Chondrocyte (in vitro differentiated cells): ENCODE data around the gene OR52J3. TPM values are rescaled to one million over a fixed set of nuclear protein-coding genes. Genes with fewer than 3 reads are reported as not detected.

ENCODE experiments used
- DNase-seq: peaks from one replicate; pipeline ENCODE4 v3.0.0; 2021; ENCODE audit warnings: mixed read lengths, low spot score
- H3K27ac Mint-ChIP-seq: one replicate; pipeline ENCODE4 v1.8.0; 2021; ENCODE audit warnings: mild to moderate bottlenecking, moderate library complexity, mixed read lengths; ENCODE audit not compliant: unreplicated experiment
- H3K27me3 Mint-ChIP-seq: 2 replicates; pipeline ENCODE4 v1.8.0; 2021; ENCODE audit warnings: low read depth, mixed read lengths
- H3K36me3 Mint-ChIP-seq: 2 replicates; pipeline ENCODE4 v1.8.0; 2021; ENCODE audit warnings: low read depth, mixed read lengths
- H3K4me1 Mint-ChIP-seq: 2 replicates; pipeline ENCODE4 v1.8.0; 2021; ENCODE audit warnings: low read depth, mild to moderate bottlenecking, mixed read lengths
- H3K4me3 Mint-ChIP-seq: one replicate; pipeline ENCODE4 v1.8.0; 2021; ENCODE audit warnings: mild to moderate bottlenecking, moderate library complexity, mixed read lengths; ENCODE audit not compliant: unreplicated experiment
- H3K9me3 Mint-ChIP-seq: 2 replicates; pipeline ENCODE4 v1.8.0; 2021; ENCODE audit warnings: low read depth, mixed read lengths
- total RNA-seq: library from RNA; stranded (reverse); gene quantifications from 3 replicates; pipeline ENCODE4 v1.2.1, GENCODE V29; 2021
- TF ChIP-seq, protein P1 (sequence below): fragments of 200-600 bp; sonication (generic); IDR thresholded peaks from 2 replicates; pipeline ENCODE4 v1.5.0; 2021; ENCODE audit warnings: antibody characterized with exemption, mild to moderate bottlenecking, moderate library complexity

Gene OR52J3
- total RNA-seq, 1 donor from 2014 or later = not detected

DNA sequence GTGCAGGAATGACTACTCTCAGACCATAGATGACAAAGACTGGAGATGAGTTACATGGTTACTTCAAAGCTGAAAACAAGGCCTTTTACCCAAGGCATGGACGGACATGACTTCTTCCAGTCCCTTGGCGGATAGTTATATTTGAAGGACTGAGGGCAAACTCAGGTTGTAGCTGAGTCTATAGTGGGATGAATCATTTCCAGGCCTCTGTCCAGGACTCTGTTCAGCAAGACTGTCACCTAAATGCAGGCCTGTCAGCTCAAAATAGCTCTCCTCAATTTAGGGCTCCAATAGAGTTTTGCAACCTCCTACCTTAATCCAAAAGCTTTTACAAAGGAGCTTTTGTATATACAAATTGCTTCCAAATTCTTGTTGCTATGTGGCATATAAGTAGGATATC, 24.3 kb upstream of the OR52J3 start:
- TF ChIP-seq, protein P1, sequence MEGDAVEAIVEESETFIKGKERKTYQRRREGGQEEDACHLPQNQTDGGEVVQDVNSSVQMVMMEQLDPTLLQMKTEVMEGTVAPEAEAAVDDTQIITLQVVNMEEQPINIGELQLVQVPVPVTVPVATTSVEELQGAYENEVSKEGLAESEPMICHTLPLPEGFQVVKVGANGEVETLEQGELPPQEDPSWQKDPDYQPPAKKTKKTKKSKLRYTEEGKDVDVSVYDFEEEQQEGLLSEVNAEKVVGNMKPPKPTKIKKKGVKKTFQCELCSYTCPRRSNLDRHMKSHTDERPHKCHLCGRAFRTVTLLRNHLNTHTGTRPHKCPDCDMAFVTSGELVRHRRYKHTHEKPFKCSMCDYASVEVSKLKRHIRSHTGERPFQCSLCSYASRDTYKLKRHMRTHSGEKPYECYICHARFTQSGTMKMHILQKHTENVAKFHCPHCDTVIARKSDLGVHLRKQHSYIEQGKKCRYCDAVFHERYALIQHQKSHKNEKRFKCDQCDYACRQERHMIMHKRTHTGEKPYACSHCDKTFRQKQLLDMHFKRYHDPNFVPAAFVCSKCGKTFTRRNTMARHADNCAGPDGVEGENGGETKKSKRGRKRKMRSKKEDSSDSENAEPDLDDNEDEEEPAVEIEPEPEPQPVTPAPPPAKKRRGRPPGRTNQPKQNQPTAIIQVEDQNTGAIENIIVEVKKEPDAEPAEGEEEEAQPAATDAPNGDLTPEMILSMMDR = no peak
- H3K4me3 Mint-ChIP-seq = no peak overlapping the region
- H3K9me3 Mint-ChIP-seq = peaks cover 20% of the 10 kb centered on the region
- DNase-seq = no peak
- H3K4me1 Mint-ChIP-seq = no peaks in the 10 kb centered on the region
- H3K27me3 Mint-ChIP-seq = peaks cover 4% of the 10 kb centered on the region
- H3K36me3 Mint-ChIP-seq = no peaks in the 10 kb centered on the region
- H3K27ac Mint-ChIP-seq = no peak overlapping the region

DNA sequence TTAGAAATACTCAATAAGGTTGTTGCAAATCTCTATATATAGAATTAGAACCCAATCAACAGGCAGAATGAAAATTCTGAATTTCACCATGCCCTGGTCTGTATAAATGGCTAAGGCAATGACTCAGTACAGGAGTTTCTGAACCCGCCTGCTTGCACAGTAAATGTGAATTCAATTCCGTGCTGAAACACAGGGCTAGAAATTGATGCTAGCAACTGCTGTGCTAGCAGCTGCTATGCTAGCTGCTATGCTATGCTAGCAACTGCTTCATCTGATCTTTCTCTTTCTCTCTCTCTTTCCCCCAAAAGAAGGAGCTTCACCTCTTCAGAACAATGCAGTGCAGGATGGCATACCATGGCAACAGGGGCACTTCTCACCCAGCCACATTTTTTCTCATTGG, 9.7 kb upstream of the OR52J3 start:
- TF ChIP-seq, protein P1 = no peak
- Mint-ChIP-seq H3K36me3 (no peaks in the 10 kb centered on the region), H3K4me1 (no peaks in the 10 kb centered on the region), H3K27me3 (no peaks in the 10 kb centered on the region), H3K27ac (no peak overlapping the region), H3K4me3 (no peak overlapping the region), H3K9me3 (no peaks in the 10 kb centered on the region)
- no peak for DNase-seq

DNA sequence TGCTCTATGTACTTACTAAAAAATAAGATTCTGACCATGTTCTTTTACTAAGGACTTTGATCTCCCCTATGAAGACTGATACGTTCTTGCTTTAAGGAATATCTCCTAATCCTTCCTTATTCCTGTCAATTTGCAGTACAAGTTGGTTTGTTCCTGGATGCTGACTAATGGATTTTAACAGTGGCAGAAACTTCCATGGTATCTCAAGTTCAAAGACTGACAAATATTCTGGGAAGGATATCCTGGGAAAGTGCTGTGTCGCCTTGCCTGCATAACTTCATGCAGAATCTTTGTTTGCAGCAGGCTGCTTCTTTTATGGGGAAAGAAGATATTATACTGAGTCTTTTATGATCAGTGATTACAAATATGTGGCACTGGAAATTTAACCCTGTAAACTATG, 8.4 kb upstream of the OR52J3 start:
- no peaks in the 10 kb centered on the region for H3K27me3 Mint-ChIP-seq
- no peak for DNase-seq
- H3K4me3 Mint-ChIP-seq = no peak overlapping the region
- no peaks in the 10 kb centered on the region for H3K36me3 Mint-ChIP-seq
- H3K4me1 Mint-ChIP-seq = no peaks in the 10 kb centered on the region
- no peak overlapping the region for H3K27ac Mint-ChIP-seq
- TF ChIP-seq, protein P1 = no peak
- no peaks in the 10 kb centered on the region for H3K9me3 Mint-ChIP-seq

DNA sequence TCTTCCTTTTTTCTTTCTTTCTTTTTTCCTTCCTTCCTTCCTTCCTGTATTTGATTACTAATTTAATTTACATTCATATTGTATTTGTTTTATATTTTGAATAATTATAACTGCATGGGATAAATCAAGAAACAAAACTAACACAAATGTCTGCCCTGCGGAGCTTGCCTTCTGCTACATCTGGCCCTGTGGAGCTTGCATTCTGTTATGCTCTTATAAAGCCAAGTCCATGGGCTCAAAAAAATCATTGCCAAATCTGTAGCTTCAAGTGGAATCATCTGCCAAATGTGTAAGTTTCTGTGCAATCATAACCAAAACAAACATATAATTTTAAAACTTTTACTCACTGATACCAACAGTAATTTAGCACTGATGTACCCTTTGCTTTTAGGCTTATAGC, 8.0 kb upstream of the OR52J3 start:
- H3K27me3 Mint-ChIP-seq = no peaks in the 10 kb centered on the region
- no peak for DNase-seq
- H3K27ac Mint-ChIP-seq = no peak overlapping the region
- H3K36me3 Mint-ChIP-seq = no peaks in the 10 kb centered on the region
- H3K4me3 Mint-ChIP-seq = no peak overlapping the region
- TF ChIP-seq, protein P1 = no peak
- H3K9me3 Mint-ChIP-seq = no peaks in the 10 kb centered on the region
- no peaks in the 10 kb centered on the region for H3K4me1 Mint-ChIP-seq

DNA sequence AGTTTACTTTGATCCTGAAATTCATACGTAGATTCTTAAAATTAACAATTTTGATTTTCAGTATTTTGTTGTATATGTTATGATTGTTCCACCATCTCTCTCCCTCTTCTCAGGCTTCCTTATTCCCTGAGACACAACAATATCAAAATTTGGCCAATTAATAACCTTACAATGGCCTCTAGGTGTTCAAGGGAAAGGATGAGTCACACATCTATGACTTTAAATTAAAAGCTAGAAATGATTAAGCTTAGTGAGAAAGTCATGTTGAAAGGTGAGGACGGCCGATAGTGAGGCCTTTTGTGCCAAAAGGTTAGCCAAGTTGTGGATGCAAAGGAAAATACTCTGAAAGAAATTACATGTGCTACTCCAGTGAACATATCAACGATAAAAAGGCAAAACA, 5.5 kb upstream of the OR52J3 start:
- no peak for DNase-seq
- Mint-ChIP-seq H3K27me3 (no peaks in the 10 kb centered on the region), H3K4me3 (no peak overlapping the region), H3K36me3 (no peaks in the 10 kb centered on the region), H3K9me3 (no peaks in the 10 kb centered on the region), H3K27ac (no peak overlapping the region), H3K4me1 (no peaks in the 10 kb centered on the region)
- TF ChIP-seq, protein P1 = no peak
